A549 (cell line): Measurements from ENCODE around the gene SLIT3.

Experiments used
- CEBPB ChIP-seq, 2 experiments: fragments of >200 bp in 1 of 2; sonication (Bioruptor Twin) in 1 of 2; formaldehyde crosslinking in 1 of 2; IDR thresholded peaks; 2 replicates each; pipeline ENCODE4 v1.6.1; 2012 to 2016
- HDAC2 ChIP-seq: fragments of 200-600 bp; sonication (generic); IDR thresholded peaks from 2 replicates; pipeline ENCODE4 v1.6.1; 2016
- KDM1A ChIP-seq: fragments of 200-600 bp; sonication (generic); IDR thresholded peaks from 2 replicates; pipeline ENCODE4 v1.6.1; 2016; ENCODE audit warnings: low read depth, mild to moderate bottlenecking
- POLR2A ChIP-seq: IDR thresholded peaks from 2 replicates; pipeline ENCODE4 v1.6.1; 2012; ENCODE audit warnings: mild to moderate bottlenecking, low read length

- TF ChIP-seq CEBPB (IDR thresholded peaks at IDR 0.05) = no peak
- no peak for TF ChIP-seq POLR2A
- TF ChIP-seq KDM1A = no peak
- no peak for TF ChIP-seq HDAC2
These were observed 599.3 kb downstream of the SLIT3 start for GRCh38 chr5:168701641-168702040.
